Measurements from ENCODE around the gene HK2. TPM values are rescaled to one million over a fixed set of nuclear protein-coding genes. Genes with fewer than 3 reads are reported as not detected.

Gene HK2
- total RNA-seq, 1 donor from 2014 or later, result 8.1 TPM

- no peaks in the 10 kb centered on the region for H3K9me3 Mint-ChIP-seq (ENCODE audit: unreplicated experiment)
- TF ChIP-seq CTCF (IDR thresholded peaks at IDR 0.05; ENCODE audit: partially characterized antibody, unreplicated experiment), result no peak
- H3K27ac Mint-ChIP-seq (ENCODE audit: unreplicated experiment), result no peak overlapping the region
- H3K4me1 Mint-ChIP-seq (ENCODE audit: low read depth, unreplicated experiment), result peaks cover 2% of the 10 kb centered on the region
- peaks cover 3% of the 10 kb centered on the region for H3K27me3 Mint-ChIP-seq (ENCODE audit: unreplicated experiment)
- DNase-seq, result no peak
- H3K4me3 Mint-ChIP-seq (ENCODE audit: unreplicated experiment), result no peak overlapping the region
- H3K36me3 Mint-ChIP-seq (ENCODE audit: unreplicated experiment), result no peaks in the 10 kb centered on the region
These were observed 23.8 kb downstream of the HK2 start for GRCh38 chr2:74857725-74858124.

- Mint-ChIP-seq H3K36me3 (ENCODE audit: unreplicated experiment) (no peaks in the 10 kb centered on the region), H3K9me3 (ENCODE audit: unreplicated experiment) (no peaks in the 10 kb centered on the region), H3K4me1 (ENCODE audit: low read depth, unreplicated experiment) (peaks cover 2% of the 10 kb centered on the region), H3K4me3 (ENCODE audit: unreplicated experiment) (no peak overlapping the region), H3K27me3 (ENCODE audit: unreplicated experiment) (peaks cover 3% of the 10 kb centered on the region), H3K27ac (ENCODE audit: unreplicated experiment) (no peak overlapping the region)
- no peak for TF ChIP-seq CTCF (IDR thresholded peaks at IDR 0.05; ENCODE audit: partially characterized antibody, unreplicated experiment)
- no peak for DNase-seq
These were observed 24.4 kb downstream of the HK2 start for GRCh38 chr2:74858281-74858680.

DNA sequence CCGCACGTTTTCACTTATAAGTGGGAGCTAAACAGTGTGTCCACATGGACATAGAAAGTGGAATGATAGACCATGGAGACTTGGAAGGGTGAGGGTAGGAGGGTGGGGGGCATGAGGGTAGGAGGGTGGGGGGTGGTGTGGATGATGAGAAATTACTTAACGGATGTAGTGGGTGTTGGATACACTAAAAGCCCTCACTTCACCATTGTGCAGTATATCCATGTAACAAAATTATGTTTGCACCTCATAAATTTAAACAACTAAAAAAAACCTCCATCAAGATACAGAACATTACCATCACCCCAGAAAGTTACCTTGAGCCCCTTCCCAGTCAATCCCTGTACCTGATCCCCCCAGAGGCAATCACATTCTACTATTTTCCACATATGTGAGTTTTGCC is 26.2 kb downstream of the HK2 start:
- H3K9me3 Mint-ChIP-seq (ENCODE audit: unreplicated experiment), result no peaks in the 10 kb centered on the region
- peaks cover 3% of the 10 kb centered on the region for H3K27me3 Mint-ChIP-seq (ENCODE audit: unreplicated experiment)
- no peak overlapping the region for H3K27ac Mint-ChIP-seq (ENCODE audit: unreplicated experiment)
- no peak overlapping the region for H3K4me3 Mint-ChIP-seq (ENCODE audit: unreplicated experiment)
- H3K4me1 Mint-ChIP-seq (ENCODE audit: low read depth, unreplicated experiment), result peaks cover 2% of the 10 kb centered on the region
- DNase-seq, result no peak
- H3K36me3 Mint-ChIP-seq (ENCODE audit: unreplicated experiment), result no peaks in the 10 kb centered on the region
- no peak for TF ChIP-seq CTCF (IDR thresholded peaks at IDR 0.05; ENCODE audit: partially characterized antibody, unreplicated experiment)

GRCh38 chr2:74860521-74860920 is 26.6 kb downstream of the HK2 start:
- no peaks in the 10 kb centered on the region for H3K36me3 Mint-ChIP-seq (ENCODE audit: unreplicated experiment)
- H3K4me1 Mint-ChIP-seq (ENCODE audit: low read depth, unreplicated experiment), result peaks cover 1% of the 10 kb centered on the region
- no peak overlapping the region for H3K4me3 Mint-ChIP-seq (ENCODE audit: unreplicated experiment)
- no peak for TF ChIP-seq CTCF (IDR thresholded peaks at IDR 0.05; ENCODE audit: partially characterized antibody, unreplicated experiment)
- H3K27me3 Mint-ChIP-seq (ENCODE audit: unreplicated experiment), result peaks cover 3% of the 10 kb centered on the region
- H3K9me3 Mint-ChIP-seq (ENCODE audit: unreplicated experiment), result no peaks in the 10 kb centered on the region
- H3K27ac Mint-ChIP-seq (ENCODE audit: unreplicated experiment), result no peak overlapping the region
- DNase-seq, result no peak

- Mint-ChIP-seq H3K4me1 (ENCODE audit: low read depth, unreplicated experiment) (no peaks in the 10 kb centered on the region), H3K27ac (ENCODE audit: unreplicated experiment) (no peak overlapping the region), H3K27me3 (ENCODE audit: unreplicated experiment) (peaks cover 2% of the 10 kb centered on the region), H3K9me3 (ENCODE audit: unreplicated experiment) (no peaks in the 10 kb centered on the region), H3K36me3 (ENCODE audit: unreplicated experiment) (no peaks in the 10 kb centered on the region), H3K4me3 (ENCODE audit: unreplicated experiment) (no peak overlapping the region)
- TF ChIP-seq CTCF (IDR thresholded peaks at IDR 0.05; ENCODE audit: partially characterized antibody, unreplicated experiment), result no peak
- no peak for DNase-seq
These were observed 27.6 kb downstream of the HK2 start for GRCh38 chr2:74861531-74861930.
